ENCODE measurements around the gene ELP2.
A peak's percentile ranks its signal among the peaks of the same experiment; 100 is the strongest.
"Not testable (repeated sequence)": the region's sequence is repeated elsewhere in the genome, so short reads cannot be mapped to it uniquely, and the experiment has no call there.

Gene ELP2

DNA sequence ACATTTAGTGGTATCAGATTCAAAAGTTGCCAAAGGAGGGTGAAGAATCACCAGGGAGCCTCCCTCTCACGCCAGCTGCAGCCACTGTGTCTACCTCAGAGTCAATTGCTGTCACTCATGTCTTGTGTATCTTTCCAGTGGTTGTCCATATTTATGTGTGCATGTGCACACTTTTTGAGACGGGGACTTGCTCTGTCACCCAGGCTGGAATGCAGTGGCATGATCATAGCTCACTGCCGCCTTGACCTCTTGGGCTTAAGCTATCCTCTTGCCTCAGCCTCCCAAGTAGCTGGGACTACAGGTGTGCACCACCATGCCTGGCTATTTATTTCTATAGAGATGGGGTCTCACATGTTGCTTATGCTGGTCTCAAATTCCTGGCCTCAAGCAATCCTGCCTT lies 61.6 kb downstream of the ELP2 start:
- DNase-seq: no peak

DNA sequence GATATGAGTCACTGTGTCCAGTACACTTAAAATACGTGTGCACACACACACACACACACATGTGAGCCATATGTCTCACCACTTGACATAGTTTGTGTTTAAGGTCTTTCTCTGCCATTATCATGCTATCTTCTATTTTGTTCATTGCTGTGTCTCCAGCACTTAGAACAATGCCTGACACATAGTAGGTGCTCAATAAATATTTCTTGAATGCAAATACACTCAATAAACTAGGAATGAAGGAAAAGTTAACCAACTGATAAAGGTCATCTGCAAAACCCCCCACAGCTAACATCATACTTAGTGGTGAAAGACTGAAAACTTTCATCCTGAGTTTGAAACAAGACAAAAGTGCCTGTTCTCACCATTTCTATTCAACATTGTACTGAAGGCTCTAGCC lies 62.0 kb downstream of the ELP2 start:
- no peak for DNase-seq

- DNase-seq: peak; percentile 81 to 88
Measured at GRCh38 chr18:36194600-36195315, 65.1 kb downstream of the ELP2 start.

DNA sequence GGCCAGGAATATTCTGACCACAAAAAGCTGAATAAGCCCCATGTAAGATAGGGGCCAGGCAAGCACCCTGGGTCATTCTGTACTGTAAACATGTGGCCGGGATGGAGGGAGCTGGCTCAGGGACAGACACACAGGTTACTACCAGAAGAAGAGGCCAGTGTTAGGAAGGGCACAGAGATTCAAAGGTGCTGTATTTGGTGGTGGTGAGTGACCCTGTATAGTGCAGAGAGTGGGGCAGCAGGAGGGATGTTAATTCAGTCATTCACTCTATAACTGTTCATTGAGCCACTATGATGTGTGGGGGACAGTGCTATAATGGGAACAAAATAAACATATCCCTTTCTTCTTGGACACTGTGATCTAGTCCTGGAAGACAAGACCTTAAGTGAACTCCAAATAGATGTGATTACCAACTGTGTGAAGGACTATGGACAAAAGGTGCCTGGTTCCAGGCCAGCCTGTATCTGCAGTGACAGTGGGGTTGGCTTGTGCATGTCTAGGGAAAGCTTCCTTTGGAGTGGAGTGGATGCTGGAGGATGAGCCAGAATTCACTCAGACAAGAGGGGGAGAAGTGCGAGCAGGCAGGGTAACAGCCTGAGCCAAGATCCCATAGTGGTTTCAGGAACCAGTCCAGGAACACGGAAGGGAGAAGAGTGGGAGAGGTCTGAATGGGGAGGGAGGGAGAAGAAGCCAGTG lies 65.9 kb downstream of the ELP2 start:
- DNase-seq: no peak

GRCh38 chr18:36196238-36196995 lies 66.7 kb downstream of the ELP2 start:
- DNase-seq: no peak

DNA sequence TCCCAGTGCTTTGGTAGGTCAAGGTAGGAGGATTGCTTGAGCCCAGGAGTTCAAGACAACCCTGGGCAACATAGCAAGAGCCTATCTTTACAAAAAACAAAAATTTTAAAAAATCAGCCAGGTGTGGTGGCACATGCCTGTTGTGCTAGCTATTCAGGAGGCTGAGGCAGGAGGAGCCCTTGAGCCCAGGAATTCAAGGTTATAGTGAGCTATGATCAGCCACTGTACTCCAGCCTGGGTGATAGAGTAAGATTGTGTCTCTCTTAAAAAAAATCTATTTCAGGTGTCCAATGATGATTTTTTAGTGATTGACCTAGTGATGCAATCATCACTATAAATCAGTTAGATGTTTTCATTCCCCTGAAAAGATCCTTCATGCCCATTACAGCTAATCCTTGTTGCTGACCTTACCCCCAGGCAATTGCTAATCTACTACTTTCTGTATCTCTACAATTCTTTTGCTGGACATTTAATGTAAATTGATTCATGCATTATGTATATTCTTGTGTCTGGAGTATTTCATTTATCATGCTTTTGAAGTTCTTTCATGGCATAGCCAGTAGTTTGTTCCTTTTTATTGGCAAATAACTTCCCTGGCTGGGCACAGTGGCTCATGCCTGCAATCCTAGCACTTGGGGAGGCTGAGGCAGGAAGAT lies 67.9 kb downstream of the ELP2 start:
- DNase-seq: no peak

GRCh38 chr18:36199691-36200295 lies 70.1 kb downstream of the ELP2 start:
- no peak for DNase-seq

- DNase-seq: no peak
Measured at GRCh38 chr18:36200354-36200771, 70.7 kb downstream of the ELP2 start.

DNA sequence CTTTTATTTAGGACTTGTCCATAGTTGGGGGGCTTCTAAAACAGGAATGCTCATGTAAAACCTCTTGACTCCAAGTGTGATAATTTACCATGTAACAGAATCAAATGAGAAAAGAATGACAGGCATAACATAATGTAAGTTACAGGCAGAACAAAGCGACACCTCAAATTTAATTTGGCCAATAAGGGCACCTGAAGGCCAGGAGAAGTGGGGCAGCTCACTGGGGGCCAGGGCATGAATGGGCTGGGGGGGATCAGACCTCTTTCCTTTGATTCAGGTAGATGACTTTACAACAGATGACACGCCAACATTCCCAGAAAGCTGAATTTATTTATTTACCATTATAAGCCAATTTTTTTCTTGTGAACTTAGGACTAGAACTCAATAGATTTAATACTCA lies 72.1 kb downstream of the ELP2 start:
- no peak for DNase-seq

DNA sequence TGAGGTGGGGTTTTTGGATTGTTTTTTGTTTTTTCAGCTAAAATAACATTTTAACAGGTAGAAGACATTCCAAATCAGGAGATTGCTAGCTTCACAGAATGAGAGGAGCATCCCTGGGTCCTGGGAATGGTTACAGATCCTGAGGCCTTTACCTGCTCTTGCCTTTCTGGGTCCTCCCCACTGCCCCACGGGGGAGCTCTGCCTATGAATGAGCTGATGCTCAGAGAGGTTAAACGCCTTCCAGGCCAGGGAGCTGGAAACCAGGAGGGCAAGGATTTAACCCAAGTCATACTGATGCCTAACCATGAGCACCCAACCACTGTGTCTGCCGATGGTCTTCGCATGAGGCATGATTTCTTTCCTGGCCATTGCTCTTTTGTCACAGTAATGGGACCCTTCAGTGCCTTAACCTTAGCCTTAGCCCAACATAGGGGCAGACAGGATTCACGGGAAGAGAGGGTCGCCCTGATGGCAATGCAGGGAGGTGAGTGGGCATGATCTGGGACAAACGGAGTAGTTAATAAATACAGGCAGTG lies 73.7 kb downstream of the ELP2 start:
- DNase-seq: no peak

- no peak for DNase-seq
Measured at GRCh38 chr18:36205166-36205565, 75.5 kb downstream of the ELP2 start.

- peak in 1 of 2 experiments; percentile 21 for DNase-seq
Measured at GRCh38 chr18:36207303-36207702, 77.6 kb downstream of the ELP2 start.

DNA sequence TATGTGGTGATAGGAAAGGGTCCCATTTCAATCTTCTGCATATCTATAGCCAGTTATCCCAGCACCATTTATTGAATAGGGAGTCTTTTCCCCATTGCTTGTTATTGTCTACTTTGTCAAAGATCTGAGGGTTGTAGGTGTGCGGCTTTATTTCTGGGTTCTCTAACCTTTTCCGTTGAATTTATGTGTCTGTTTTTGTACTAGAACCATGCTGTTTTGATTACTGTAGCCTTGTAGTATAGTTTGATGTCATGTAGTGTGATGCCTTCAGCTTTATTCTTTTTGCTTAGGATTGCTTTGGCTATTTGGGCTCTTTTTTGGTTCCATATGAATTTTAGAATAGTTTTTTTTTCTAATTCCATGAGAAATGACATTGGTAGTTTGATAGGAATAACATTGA lies 78.3 kb downstream of the ELP2 start:
- not testable (repeated sequence) for DNase-seq

DNA sequence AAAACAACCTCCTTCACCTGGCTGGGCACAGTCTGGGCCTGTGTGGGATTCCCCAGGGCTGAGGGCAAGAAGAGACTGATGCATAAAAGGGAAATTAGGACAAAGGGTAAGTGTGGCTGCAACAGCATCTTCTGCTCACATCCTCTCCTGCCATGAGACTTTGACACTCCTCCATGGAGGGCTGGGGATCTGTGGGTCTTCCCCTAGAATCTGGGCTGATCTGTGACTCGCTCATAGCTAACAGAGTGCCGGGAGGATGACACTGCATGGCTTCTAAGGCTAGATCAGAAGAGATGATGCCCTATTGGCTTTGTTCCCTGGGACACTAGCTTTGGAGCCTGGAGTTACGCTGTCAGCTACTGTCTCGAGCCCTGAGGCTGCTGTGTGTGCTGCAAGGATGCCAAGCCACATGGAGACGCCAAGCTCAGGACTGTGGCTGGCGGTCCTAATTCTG lies 81.9 kb downstream of the ELP2 start:
- no peak for DNase-seq

GRCh38 chr18:36212301-36213171 lies 82.8 kb downstream of the ELP2 start:
- no peak for DNase-seq

DNA sequence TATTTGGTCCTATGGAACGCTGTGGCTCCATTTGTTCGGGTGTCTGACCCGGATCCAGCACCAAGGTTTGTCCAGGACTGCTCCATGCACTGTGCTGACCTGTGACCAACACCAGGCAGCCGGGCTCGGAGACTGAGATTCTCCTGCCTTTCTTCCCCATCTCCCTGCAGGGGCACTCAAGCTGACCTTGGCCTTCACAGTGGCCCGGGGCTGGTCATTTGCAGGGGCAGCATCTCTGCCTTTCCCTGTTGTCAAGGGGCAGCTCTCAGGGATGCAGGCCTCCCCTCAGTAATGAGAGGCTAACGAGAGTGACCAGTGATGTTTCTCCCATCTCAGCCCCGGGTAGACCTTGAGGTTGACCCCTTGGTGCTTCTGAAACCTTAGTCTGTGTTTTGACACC lies 85.1 kb downstream of the ELP2 start:
- no peak for DNase-seq

GRCh38 chr18:36215577-36215976 lies 85.9 kb downstream of the ELP2 start:
- DNase-seq: no peak

- no peak for DNase-seq
Measured at GRCh38 chr18:36217348-36217747, 87.6 kb downstream of the ELP2 start.

DNA sequence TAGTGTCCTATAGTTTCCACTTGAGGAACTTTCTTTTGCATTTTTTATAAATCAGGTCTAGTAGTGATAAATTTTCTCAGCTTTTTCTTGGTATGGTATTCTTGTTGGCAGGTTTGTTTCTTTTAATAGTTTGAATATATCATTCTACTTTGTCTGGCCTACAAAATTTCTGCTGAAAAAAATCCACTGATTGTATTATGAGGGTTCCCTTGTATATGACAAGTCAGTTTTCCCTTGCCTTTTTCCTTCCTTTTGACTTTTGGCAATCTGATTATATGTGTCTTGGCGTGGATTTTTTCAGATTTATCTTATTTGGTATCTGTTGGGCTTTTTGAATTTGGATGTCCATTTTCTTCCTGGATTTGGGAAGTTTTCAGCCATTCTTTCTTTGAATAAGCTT lies 99.5 kb downstream of the ELP2 start:
- DNase-seq: no peak
